Ammon's horn (tissue), 1 donor: ENCODE results near the gene SLC44A3.
A peak's percentile ranks its signal among the peaks of the same experiment; 100 is the strongest.

Experiments used
- DNase-seq: peaks from one replicate; pipeline ENCODE4 v3.0.0-alpha.2; 2016; ENCODE audit warnings: low spot score

The SLC44A3 gene, protein sequence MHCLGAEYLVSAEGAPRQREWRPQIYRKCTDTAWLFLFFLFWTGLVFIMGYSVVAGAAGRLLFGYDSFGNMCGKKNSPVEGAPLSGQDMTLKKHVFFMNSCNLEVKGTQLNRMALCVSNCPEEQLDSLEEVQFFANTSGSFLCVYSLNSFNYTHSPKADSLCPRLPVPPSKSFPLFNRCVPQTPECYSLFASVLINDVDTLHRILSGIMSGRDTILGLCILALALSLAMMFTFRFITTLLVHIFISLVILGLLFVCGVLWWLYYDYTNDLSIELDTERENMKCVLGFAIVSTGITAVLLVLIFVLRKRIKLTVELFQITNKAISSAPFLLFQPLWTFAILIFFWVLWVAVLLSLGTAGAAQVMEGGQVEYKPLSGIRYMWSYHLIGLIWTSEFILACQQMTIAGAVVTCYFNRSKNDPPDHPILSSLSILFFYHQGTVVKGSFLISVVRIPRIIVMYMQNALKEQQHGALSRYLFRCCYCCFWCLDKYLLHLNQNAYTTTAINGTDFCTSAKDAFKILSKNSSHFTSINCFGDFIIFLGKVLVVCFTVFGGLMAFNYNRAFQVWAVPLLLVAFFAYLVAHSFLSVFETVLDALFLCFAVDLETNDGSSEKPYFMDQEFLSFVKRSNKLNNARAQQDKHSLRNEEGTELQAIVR

DNA sequence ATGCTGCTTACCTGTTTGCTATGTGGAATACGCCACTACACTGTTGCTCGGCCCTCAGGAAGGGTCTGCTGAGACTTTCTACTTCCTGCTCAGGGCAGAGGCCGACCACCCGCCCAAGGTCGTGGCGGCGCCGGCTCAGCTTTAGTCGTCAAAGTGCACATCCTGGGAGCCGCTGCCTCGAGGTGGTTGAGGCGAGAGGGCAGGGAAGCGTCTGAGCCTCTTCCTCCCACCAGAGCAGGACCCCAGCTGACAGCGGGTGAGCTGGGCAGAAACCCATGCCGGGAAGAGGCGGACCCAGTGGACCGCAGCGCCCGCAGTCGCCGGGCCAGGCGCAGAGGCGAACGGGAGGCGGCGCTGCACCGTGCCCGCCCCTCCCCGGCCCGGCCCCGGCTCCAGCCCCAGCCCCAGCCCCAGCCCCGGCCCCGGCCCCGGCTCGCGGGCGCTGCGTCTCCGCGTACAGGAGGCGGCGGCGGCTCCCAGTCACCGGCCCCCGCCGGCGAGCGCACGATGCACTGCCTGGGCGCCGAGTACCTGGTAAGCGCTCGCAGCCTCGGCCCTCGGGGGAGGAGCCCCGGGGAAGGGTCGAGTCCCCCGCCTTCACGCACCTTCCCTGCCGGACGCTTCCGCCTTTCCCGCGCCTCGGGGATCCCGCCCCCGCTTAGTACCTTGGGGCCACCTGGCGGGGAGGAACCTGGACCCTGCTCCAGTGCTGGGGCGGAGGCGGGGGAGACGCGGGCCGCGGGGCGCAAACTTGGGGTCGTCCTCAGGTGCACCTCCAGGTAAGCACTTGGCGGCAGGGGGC lies at the start of gene SLC44A3:
Gene SLC44A3, plus strand, starts transcription at position 413 of the 802 bp plus-strand sequence. Its CDS starts 95 bp downstream, at position 508.
- peak; percentile 49 for DNase-seq

- DNase-seq = no peak
Measured at GRCh38 chr1:94772230-94772641, 47.9 kb upstream of the SLC44A3 start.

- no peak for DNase-seq
Measured at GRCh38 chr1:94772845-94773244, 47.3 kb upstream of the SLC44A3 start.

DNA sequence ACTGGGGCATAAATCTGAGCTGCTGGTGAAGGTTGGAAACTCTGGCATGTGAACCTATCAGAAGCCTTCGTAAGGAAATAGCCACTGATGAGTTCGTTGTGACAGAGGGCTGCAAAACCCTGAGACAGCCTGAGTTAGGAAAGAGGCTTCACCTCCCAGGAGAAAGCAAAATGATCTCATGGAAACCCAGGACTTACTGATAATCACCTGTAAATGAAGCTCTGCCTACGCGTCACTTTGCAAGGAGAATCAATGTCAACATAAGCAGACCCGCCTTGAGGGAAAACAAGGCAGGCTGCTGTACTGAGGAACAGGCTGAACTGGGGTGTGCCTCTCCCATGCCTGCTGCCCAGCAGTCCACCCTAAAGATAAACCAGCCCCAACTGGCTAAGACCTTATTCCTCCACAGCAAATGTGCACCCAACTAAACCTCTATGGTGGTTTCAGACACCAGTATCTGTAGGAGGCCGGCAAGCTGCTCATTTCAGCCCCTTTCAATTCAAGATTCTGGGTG lies 46.8 kb upstream of the SLC44A3 start:
- DNase-seq = no peak

DNA sequence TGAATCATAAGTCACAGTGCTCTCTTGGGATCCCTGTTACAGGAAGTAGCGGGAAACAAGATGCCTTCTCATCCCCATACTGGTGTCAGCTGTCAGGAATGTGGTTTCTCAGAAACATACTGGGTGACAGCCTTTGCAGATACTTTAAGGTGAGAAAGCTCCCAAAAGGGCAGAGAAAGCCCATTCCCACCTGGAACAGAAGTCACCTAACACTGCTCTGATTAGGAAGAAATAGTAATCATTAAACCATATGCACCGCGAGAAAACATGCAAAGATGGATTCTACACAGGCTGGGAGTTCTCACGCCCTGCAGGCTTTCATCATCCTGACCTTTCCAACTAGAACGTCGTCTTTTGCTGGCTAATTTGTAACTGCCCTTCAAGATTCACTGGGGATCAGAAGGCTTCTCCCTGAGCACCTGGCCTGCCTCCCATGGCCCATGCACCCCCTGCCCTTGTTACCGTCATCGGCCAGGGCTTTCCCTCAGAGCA lies 46.2 kb upstream of the SLC44A3 start:
- no peak for DNase-seq

- no peak for DNase-seq
Measured at GRCh38 chr1:94776474-94776873, 43.7 kb upstream of the SLC44A3 start.

GRCh38 chr1:94777281-94777680 lies 42.9 kb upstream of the SLC44A3 start:
- no peak for DNase-seq

- DNase-seq = no peak
Measured at GRCh38 chr1:94778808-94779207, 41.3 kb upstream of the SLC44A3 start.

DNA sequence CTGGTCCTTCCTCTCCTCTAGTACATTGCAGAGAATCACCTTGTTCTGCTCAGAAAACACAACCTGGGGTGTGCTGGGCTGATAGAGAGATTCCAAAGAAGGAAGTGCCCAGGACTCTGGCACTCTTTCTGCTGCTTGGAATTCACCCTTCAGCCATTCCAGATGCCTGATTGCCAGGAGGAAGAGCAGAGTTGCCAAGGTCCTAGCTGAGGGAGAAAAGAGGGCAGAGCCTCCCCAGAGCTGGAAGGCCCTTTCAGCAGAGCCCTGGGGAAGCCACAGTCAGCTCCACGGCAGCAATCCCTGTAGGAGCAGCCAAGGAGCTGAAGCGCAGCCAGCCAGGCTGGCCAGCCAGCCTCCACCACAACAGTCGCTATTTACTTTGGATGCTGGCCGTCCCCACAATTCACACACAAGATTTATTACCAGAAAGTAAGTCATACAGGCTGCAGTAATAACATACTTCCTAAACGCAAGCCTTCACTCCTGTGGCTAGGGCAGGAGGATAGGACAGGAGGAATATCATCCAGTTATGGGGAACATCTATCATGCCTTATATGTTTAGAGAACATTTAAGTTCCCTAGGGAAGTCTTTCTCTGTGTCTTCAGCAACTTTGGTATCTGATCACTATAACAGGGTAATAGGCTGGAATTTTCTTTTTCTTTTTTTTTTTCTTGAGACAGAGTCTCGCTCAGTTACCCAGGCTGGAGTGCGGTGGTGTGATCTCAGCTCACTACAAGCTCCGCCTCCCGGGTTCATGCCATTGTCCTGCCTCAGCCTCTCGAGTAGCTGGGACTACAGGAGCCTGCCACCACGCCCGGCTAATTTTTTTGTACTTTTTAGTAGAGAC lies 36.6 kb upstream of the SLC44A3 start:
- peak; percentile 67 for DNase-seq

DNA sequence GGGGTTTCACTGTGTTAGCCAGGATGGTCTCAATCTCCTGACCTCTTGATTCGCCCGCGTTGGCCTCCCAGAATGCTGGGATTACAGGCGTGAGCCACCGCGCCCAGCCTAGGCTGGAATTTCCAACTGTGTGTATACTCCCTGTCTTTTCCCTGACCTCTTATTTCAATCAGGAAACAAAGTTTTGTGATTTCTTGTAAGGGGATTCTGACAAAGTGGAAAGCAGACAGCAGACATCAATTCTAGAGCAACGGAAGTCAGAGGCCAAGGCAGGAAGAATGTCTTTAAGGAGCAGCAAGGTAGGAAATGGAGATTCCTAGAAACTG lies 36.0 kb upstream of the SLC44A3 start:
- no peak for DNase-seq

GRCh38 chr1:94787691-94788090 lies 32.5 kb upstream of the SLC44A3 start:
- no peak for DNase-seq

GRCh38 chr1:94790246-94790645 lies 29.9 kb upstream of the SLC44A3 start:
- no peak for DNase-seq

DNA sequence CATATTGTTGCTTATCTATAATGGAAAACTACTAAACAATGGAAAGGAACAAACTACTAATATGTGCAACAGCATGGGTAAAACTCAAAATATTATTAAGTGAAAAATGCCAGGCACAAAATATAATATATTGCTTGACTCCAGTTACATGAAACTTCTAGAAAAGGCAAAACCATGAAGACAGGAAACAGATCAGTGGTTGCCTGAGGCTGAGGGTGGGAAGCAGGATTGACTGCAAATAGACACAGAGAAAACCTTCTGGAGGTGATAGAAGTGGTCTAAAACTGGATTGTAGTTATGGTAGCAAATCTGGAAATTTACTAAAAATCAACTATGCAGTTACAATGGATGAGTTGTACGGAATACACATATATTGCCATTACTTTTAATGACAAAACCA lies 29.5 kb upstream of the SLC44A3 start:
- no peak for DNase-seq

DNA sequence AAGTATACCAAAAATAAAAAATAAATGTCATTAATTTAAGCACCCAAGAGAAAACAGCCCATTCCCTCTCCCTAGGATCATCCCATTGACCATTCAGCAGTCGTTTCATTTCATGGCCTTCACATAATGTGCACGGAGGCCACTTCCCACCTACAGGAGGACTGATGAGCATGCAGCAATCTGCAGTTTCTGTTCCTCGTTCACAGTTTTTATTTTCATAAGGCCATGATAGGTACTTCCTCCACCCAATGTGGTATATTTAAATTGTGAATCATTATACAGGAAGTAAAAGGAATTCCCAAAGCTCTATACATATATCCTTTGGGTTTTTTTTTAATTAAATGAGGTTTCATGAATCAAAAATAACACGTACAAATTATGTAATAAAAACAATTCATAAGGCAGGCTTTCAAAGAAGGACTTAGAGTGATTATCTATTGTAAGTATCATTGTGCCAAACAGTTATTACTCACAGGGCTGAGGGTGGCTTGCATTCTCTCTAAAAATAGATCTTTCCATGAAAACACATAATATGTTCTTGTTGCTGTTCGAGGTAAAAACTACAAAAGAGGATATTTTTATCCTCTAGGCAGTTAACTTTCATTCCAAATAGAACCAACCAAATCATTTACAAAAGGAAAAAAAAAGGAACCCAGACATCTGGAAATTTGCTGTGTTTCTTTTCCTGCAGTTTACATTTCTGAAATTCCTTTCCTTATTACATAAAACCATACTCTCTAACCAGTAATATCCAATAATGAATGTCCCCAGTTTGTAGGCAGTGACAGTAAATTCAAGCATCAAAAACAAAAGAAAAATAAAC lies 27.5 kb upstream of the SLC44A3 start:
- peak; percentile 34 for DNase-seq

DNA sequence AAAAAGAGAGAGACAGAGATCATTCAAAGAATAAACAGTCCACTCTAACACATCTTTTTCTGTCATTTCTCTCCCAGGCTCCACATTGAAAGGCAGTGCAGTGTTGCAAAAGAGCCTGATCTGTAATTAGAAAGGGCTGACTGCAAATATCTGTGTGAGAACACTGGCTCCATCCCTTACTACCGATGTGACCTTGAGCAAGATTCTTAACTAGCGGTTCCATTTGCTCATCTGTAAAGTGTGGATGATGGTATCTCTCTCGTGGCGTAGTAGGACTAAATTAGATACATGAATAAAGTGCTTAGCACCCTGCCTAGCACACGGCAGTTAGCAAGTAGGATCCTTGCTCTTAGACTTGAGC lies 26.9 kb upstream of the SLC44A3 start:
- no peak for DNase-seq

- DNase-seq = no peak
Measured at GRCh38 chr1:94795434-94795833, 24.7 kb upstream of the SLC44A3 start.

DNA sequence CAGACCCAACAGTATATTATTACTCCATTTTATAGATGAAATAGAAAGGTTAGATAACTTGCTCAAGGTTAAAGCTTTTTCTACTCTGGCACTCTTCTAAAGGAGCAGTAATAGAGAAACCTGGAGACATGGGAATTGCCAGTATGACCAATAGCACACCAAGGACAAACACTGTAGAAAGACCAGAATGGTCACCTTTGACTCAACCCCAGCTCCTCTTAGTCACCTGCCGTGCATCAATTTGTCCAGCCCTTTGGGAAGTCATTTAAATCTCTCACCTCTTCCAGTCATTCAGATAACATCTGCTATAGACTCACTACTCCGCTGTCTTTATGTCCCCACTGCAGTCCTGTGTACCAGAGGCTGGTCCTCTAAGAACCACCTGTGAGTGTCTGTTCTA lies 23.9 kb upstream of the SLC44A3 start:
- DNase-seq = no peak

DNA sequence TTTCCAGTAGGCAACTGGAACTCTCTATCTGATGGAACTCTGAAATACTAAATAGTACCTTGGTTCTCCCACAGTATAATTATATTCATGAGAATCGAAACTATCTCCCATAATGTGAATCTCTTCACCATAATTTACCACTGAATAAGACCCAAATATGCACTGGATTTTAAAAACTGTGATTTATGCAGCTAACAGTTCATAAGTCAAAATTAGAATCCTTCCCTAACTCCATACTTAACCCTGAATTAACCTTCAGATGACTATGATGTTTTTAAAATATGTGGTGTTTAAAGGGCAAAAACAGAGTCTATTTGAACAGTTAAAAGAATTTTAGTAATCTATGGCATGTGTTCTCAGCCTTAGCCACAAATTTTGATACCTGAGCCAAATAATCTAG lies 22.9 kb upstream of the SLC44A3 start:
- no peak for DNase-seq

DNA sequence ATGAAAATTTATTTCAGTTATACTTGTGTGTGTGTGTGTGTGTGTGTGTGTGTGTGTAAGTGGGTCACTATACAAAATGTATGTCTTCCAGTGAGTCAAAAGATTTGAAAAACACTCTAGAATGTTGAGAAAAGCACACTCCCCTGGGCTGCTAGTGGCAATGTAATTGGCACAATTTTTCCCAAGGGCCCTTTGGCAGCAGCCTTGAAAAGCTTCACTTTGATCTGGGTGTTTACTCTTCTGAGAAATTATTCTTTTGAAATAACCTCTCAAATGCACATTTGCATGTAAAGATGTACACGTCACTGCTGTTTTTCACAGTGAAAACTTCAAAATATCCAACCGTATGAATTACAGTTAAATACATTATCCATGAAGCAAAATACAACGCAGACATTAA lies 22.1 kb upstream of the SLC44A3 start:
- DNase-seq = no peak

GRCh38 chr1:94798462-94798861 lies 21.7 kb upstream of the SLC44A3 start:
- DNase-seq = no peak

- no peak for DNase-seq
Measured at GRCh38 chr1:94799206-94799605, 21.0 kb upstream of the SLC44A3 start.
